Measurements from ENCODE around the gene CDK10.

The CDK10 gene

DNA sequence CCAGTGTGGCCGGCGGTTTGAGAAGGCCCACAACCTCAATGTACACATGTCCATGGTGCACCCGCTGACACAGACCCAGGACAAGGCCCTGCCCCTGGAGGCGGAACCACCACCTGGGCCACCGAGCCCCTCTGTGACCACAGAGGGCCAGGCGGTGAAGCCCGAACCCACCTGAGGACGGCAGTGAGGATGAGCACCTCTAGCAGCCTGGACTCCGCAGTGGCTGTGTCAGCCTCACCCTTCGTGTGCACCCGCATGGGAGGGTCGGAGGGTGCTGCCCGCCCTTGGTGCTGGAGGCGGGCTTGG, 51.5 kb downstream of the CDK10 start:
- no peak for DNase-seq

GRCh38 chr16:89738538-89739317, 52.2 kb downstream of the CDK10 start:
- no peak for DNase-seq

GRCh38 chr16:89739383-89739782, 52.9 kb downstream of the CDK10 start:
- no peak for DNase-seq

DNA sequence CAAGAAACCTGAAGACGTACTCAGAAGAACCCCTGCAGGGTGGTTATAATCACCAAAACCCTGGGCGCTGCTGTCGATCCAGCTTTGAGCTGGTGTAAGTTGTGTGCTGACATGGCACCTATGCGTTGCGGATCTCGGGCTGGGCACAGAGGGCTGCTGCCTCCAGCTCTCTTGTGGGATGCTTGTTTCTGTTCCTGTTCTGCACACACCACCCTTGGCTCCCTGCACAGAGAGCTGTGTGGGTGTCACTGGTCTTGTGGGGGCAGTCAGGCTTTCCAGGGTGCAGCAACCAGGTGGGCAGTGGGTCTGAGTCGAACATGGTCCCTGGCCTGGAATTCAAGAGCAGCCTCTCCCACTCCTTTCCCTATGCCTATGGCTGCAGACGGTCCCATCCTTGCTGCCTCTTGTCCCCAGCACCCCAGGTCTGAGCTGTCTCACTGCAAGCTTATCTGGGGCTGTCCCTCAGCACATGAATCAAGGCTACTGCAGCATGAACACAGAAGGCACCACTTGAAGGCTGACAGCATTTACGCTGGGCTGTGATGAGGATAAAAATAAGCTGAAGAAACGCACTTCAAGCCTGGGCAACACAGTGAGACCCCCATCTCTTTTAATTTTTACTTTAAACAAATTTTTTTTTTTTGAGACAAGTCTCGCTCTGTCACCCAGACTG, 55.0 kb downstream of the CDK10 start:
- no peak for DNase-seq

GRCh38 chr16:89742948-89743347, 56.5 kb downstream of the CDK10 start:
- DNase-seq, result no peak

- no peak for DNase-seq
These were observed 58.3 kb downstream of the CDK10 start for GRCh38 chr16:89744813-89745212.
